Lower leg skin (tissue), 3 donors: Measurements from ENCODE around the gene TMEM132E.

Experiments
- POLR2A ChIP-seq, 2 donors: fragments of 450-650 bp; IDR thresholded peaks; one replicate each; pipeline ENCODE4 v1.6.1; 2016 to 2017; ENCODE audit warnings: antibody characterized with exemption in 2 of 2, mild to moderate bottlenecking in 1 of 2, moderate library complexity in 1 of 2
- TF ChIP-seq, protein P1 (sequence below), 3 donors: fragments of 450-650 bp; IDR thresholded peaks; one replicate each; pipeline ENCODE4 v1.5.1; 2016; ENCODE audit warnings: antibody characterized with exemption in 3 of 3, mild to moderate bottlenecking in 3 of 3, moderate library complexity in 2 of 3

DNA sequence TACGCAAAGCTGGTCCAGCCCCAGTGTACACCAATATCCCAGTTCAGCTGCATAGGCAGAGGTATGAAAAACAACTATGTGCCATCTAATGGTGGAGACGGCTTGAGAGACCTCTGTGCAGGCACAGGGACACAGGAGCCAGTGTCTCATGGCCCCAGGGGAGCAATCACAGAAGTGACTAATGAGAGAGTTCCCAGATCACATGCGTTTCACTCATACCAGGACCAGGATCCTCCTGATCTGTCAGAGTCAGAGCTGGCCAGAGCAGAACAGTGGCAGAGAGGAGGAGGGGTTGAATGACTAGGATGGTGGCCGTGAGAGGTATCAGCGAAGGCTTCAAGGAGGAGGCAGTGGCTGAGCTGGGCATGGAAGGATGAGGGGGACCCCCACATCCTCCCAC, 41.1 kb downstream of the TMEM132E start:
- TF ChIP-seq, protein P1, sequence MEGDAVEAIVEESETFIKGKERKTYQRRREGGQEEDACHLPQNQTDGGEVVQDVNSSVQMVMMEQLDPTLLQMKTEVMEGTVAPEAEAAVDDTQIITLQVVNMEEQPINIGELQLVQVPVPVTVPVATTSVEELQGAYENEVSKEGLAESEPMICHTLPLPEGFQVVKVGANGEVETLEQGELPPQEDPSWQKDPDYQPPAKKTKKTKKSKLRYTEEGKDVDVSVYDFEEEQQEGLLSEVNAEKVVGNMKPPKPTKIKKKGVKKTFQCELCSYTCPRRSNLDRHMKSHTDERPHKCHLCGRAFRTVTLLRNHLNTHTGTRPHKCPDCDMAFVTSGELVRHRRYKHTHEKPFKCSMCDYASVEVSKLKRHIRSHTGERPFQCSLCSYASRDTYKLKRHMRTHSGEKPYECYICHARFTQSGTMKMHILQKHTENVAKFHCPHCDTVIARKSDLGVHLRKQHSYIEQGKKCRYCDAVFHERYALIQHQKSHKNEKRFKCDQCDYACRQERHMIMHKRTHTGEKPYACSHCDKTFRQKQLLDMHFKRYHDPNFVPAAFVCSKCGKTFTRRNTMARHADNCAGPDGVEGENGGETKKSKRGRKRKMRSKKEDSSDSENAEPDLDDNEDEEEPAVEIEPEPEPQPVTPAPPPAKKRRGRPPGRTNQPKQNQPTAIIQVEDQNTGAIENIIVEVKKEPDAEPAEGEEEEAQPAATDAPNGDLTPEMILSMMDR (IDR thresholded peaks at IDR 0.05), result no peak
- no peak for TF ChIP-seq POLR2A (IDR thresholded peaks at IDR 0.05)
